Neural progenitor cell (in vitro differentiated cells): ENCODE measurements around the gene IQCE. TPM values are rescaled to one million over a fixed set of nuclear protein-coding genes. Genes with fewer than 3 reads are reported as not detected.

Experiments
- DNase-seq: peaks from one replicate; pipeline ENCODE4 v3.0.0-alpha.2; 2016; ENCODE audit warnings: low spot score
- H2AFZ ChIP-seq: fragments of 200-600 bp; sonication (generic); replicated peaks from 2 replicates; pipeline ENCODE4 v1.6.1; 2016; ENCODE audit warnings: antibody characterized with exemption
- H3F3A ChIP-seq: fragments of 200-600 bp; sonication (generic); 2 replicates; pipeline ENCODE4 v1.6.1; 2016; ENCODE audit warnings: antibody characterized with exemption, low read depth
- H3K27ac ChIP-seq: fragments of 200-600 bp; sonication (generic); 2 replicates; pipeline ENCODE4 v1.5.1; 2016; ENCODE audit warnings: mild to moderate bottlenecking
- H3K27me3 ChIP-seq: fragments of 200-600 bp; sonication (generic); 2 replicates; pipeline ENCODE4 v1.6.1; 2016; ENCODE audit warnings: mild to moderate bottlenecking, moderate library complexity
- H3K36me3 ChIP-seq: fragments of 200-600 bp; sonication (generic); 2 replicates; pipeline ENCODE4 v1.5.1; 2016
- H3K4me1 ChIP-seq: fragments of 200-600 bp; sonication (generic); 2 replicates; pipeline ENCODE4 v1.6.1; 2016; ENCODE audit warnings: mixed run types
- H3K4me2 ChIP-seq: fragments of 200-600 bp; sonication (generic); 2 replicates; pipeline ENCODE4 v1.6.1; 2016
- H3K4me3 ChIP-seq: fragments of 200-600 bp; sonication (generic); 2 replicates; pipeline ENCODE4 v1.5.1; 2016
- H3K79me2 ChIP-seq: fragments of 200-600 bp; sonication (generic); 2 replicates; pipeline ENCODE4 v1.6.1; 2016; ENCODE audit warnings: low read depth
- H3K9ac ChIP-seq: fragments of 200-600 bp; sonication (generic); 2 replicates; pipeline ENCODE4 v1.6.1; 2016
- H3K9me3 ChIP-seq: fragments of 200-600 bp; sonication (generic); 2 replicates; pipeline ENCODE4 v1.5.1; 2016; ENCODE audit warnings: low read depth
- H4K20me1 ChIP-seq: fragments of 200-600 bp; sonication (generic); 2 replicates; pipeline ENCODE4 v1.6.1; 2016; ENCODE audit warnings: low read depth
- H3K27ac Mint-ChIP-seq: 3 replicates; pipeline ENCODE4 v1.8.0; 2021; ENCODE audit warnings: mixed read lengths
- H3K27me3 Mint-ChIP-seq: 2 replicates; pipeline ENCODE4 v1.8.0; 2022; ENCODE audit warnings: low read depth, mild to moderate bottlenecking, inconsistent platforms, moderate library complexity, mixed read lengths; ENCODE audit not compliant: insufficient read depth
- H3K36me3 Mint-ChIP-seq: 3 replicates; pipeline ENCODE4 v1.8.0; 2021; ENCODE audit warnings: mixed read lengths
- H3K4me1 Mint-ChIP-seq: 3 replicates; pipeline ENCODE4 v1.8.0; 2021; ENCODE audit warnings: mixed read lengths
- H3K4me3 Mint-ChIP-seq: 3 replicates; pipeline ENCODE4 v1.8.0; 2021; ENCODE audit warnings: mild to moderate bottlenecking, moderate library complexity, mixed read lengths
- H3K9me3 Mint-ChIP-seq: 3 replicates; pipeline ENCODE4 v1.8.0; 2020; ENCODE audit warnings: mixed read lengths
- EZH2 ChIP-seq: fragments of 200-600 bp; sonication (generic); IDR thresholded peaks from 2 replicates; pipeline ENCODE4 v1.6.1; 2017; ENCODE audit warnings: antibody characterized with exemption, mild to moderate bottlenecking, moderate library complexity
- EZH2phosphoT487 ChIP-seq: fragments of 200-600 bp; sonication (generic); IDR thresholded peaks from 2 replicates; pipeline ENCODE4 v1.6.1; 2017; ENCODE audit warnings: antibody characterized with exemption
- microRNA-seq: library from miRNA; unstranded; fragments of <30 nt; microRNA quantifications from one replicate; pipeline ENCODE4, GENCODE V29; 2016
- small RNA-seq: library from RNA; depleted of rRNA; stranded (forward); fragments of <200 nt; gene quantifications from one replicate; pipeline ENCODE3, GENCODE V24; 2015
- total RNA-seq: library from RNA; depleted of rRNA; stranded (reverse); fragments of >200 nt; gene quantifications from 2 replicates; pipeline ENCODE4 v1.2.3, GENCODE V29; 2015; ENCODE audit warnings: low replicate concordance
- TF ChIP-seq, protein P1 (sequence below): fragments of 200-600 bp; sonication (generic); IDR thresholded peaks from 2 replicates; pipeline ENCODE4 v1.5.1; 2017; ENCODE audit warnings: antibody characterized with exemption, mild to moderate bottlenecking

IQCE gene
- total RNA-seq, 1 donor from 2014 or later, result 4.6 TPM

DNA sequence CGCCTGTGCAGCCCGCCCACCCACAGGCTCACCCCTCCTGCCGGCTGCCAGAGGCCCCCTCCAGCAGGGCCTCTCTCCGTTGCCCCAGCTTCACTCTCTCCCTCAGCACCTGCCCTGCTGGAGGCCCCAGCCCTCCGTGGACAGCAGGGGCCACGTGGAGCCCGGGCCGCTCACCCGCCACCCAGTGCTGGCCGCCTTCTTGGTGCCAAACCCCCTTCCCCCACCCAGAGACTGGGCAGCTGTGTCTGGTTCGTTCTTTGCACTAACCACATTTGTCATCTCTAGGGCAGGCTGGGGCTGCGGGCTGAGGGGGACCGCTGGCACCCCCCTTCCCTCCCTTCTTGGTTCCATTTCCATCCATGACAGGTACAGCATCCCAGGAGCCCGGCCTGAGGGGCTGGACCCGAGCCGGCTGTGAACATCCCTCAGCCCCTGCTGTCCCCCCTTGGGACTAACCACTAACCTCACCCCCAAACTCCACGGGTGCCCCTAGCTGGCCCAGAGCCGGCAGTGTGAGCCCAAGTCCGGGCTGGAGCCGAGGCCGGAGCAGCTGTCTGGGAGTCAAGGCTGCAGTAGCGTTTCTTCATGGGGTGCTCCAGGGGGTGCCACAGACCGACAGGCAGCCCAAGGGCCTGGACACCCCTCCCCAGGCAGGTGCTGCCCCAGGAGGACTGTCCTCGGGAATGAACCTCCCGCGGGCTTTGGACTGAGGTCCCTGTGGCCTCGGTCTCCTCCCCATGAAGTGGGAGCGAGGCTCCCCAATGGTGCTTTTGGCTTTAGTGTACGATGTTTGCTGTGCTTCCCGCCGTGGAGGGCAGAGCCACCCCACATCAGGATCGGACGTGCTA lies 103.7 kb downstream of the IQCE start:
- H3K4me1 Mint-ChIP-seq, result no peaks in the 10 kb centered on the region
- Histone ChIP-seq H4K20me1 (no peaks in the 10 kb centered on the region), H3K4me1 (no peaks in the 10 kb centered on the region), H3K4me2 (no peak overlapping the region), H3K4me3 (no peak overlapping the region), H3K79me2 (no peaks in the 10 kb centered on the region), H3K9me3 (no peaks in the 10 kb centered on the region), H3F3A (no peaks in the 10 kb centered on the region), H3K27ac (peak overlapping the region; percentile 29), H3K36me3 (no peaks in the 10 kb centered on the region), H3K27me3 (no peaks in the 10 kb centered on the region), H2AFZ (no peak overlapping the region), H3K9ac (no peak overlapping the region)
- no peak overlapping the region for H3K27ac Mint-ChIP-seq
- no peak for DNase-seq
- peaks cover 14% of the 10 kb centered on the region for H3K27me3 Mint-ChIP-seq
- H3K36me3 Mint-ChIP-seq, result peaks cover 2% of the 10 kb centered on the region
- H3K4me3 Mint-ChIP-seq, result no peak overlapping the region
- TF ChIP-seq, protein P1, sequence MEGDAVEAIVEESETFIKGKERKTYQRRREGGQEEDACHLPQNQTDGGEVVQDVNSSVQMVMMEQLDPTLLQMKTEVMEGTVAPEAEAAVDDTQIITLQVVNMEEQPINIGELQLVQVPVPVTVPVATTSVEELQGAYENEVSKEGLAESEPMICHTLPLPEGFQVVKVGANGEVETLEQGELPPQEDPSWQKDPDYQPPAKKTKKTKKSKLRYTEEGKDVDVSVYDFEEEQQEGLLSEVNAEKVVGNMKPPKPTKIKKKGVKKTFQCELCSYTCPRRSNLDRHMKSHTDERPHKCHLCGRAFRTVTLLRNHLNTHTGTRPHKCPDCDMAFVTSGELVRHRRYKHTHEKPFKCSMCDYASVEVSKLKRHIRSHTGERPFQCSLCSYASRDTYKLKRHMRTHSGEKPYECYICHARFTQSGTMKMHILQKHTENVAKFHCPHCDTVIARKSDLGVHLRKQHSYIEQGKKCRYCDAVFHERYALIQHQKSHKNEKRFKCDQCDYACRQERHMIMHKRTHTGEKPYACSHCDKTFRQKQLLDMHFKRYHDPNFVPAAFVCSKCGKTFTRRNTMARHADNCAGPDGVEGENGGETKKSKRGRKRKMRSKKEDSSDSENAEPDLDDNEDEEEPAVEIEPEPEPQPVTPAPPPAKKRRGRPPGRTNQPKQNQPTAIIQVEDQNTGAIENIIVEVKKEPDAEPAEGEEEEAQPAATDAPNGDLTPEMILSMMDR, result no peak
- TF ChIP-seq EZH2 (no peak), EZH2phosphoT487 (no peak)
- no peaks in the 10 kb centered on the region for H3K9me3 Mint-ChIP-seq

DNA sequence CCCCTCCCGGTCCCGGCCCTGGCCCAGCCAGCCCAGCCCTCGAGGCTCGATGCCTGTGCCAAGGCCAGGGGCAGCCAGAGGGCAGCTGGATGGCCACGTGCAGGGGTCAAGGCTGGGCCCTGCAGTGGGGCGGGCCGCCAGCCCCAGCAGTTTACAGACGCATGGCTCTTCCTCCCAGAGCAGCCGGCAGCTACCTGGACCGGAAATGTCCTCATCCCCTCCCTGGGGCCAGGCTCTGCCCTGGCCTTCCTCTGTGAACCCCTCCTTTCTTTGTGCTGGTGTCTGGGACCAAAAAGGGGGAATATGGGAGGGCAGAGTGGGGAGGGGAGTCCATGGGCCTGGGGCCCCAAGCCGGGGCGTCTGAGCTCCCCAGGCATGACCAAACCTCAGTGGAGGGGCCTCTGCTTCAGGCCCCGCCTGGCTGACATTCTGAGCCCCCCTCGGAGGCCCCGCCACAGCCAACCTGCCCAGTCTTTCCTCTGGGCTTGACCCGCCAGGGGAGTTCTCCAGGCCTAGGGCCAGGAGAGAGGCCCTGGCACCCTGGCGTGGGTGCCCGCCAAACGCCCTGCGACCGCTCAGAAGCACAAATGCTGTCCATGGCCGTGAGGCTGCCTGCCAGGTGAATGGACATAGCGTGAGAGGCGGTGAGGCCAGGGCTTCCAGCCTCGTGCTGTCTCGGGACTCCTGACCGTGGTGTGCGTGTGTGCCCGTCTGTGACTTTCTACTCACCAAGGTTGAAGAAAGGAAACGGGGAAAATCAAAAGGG lies 104.5 kb downstream of the IQCE start:
- Mint-ChIP-seq H3K36me3 (peaks cover 2% of the 10 kb centered on the region), H3K27me3 (peaks cover 20% of the 10 kb centered on the region), H3K9me3 (no peaks in the 10 kb centered on the region), H3K4me3 (no peak overlapping the region), H3K27ac (no peak overlapping the region), H3K4me1 (no peaks in the 10 kb centered on the region)
- H4K20me1 ChIP-seq, result no peaks in the 10 kb centered on the region
- no peak for TF ChIP-seq EZH2phosphoT487
- no peak for TF ChIP-seq EZH2
- TF ChIP-seq, protein P1, result no peak
- peak overlapping the region; percentile 29 for H3K27ac ChIP-seq
- H3K27me3 ChIP-seq, result no peaks in the 10 kb centered on the region
- DNase-seq, result no peak
- no peaks in the 10 kb centered on the region for H3K36me3 ChIP-seq
- no peaks in the 10 kb centered on the region for H3K79me2 ChIP-seq
- no peaks in the 10 kb centered on the region for H3F3A ChIP-seq
- H3K9me3 ChIP-seq, result no peaks in the 10 kb centered on the region
- H3K4me1 ChIP-seq, result no peaks in the 10 kb centered on the region
- H2AFZ ChIP-seq, result no peak overlapping the region
- no peak overlapping the region for H3K4me2 ChIP-seq
- no peak overlapping the region for H3K4me3 ChIP-seq
- H3K9ac ChIP-seq, result no peak overlapping the region

DNA sequence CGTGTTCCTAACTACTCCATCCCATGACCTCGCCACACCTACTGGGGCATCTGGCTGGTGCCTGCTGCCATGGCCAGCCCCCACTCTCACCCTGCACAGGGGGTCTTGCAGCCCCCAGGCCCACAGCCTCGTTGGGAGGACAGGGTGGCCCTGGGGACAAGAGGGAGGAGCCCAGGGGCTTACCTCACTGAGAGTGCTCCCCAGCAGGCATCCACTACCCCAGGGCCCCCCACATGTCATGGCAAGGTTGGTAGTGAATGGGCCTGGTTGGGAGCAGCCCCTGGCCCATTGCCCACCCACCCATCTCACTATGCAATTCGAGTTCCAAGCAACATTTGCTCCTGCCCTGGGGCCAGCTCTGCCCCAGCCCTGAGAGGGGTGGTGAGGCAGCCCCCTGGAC lies 105.2 kb downstream of the IQCE start:
- TF ChIP-seq, protein P1, result no peak
- Mint-ChIP-seq H3K9me3 (no peaks in the 10 kb centered on the region), H3K4me1 (no peaks in the 10 kb centered on the region), H3K36me3 (peaks cover 2% of the 10 kb centered on the region), H3K27me3 (peaks cover 21% of the 10 kb centered on the region), H3K27ac (no peak overlapping the region), H3K4me3 (no peak overlapping the region)
- no peaks in the 10 kb centered on the region for H3K79me2 ChIP-seq
- no peak overlapping the region for H3K9ac ChIP-seq
- H3F3A ChIP-seq, result no peaks in the 10 kb centered on the region
- DNase-seq, result no peak
- no peaks in the 10 kb centered on the region for H3K9me3 ChIP-seq
- no peak overlapping the region for H3K4me2 ChIP-seq
- no peaks in the 10 kb centered on the region for H3K4me1 ChIP-seq
- no peaks in the 10 kb centered on the region for H3K27me3 ChIP-seq
- H4K20me1 ChIP-seq, result no peaks in the 10 kb centered on the region
- H3K27ac ChIP-seq, result no peak overlapping the region
- H3K36me3 ChIP-seq, result no peaks in the 10 kb centered on the region
- no peak overlapping the region for H2AFZ ChIP-seq
- H3K4me3 ChIP-seq, result no peak overlapping the region

Small RNA genes lying within 50 kb of the gene (microRNA-seq; reads per million reads assigned to microRNA genes)
- gene MIR4648, result not detected

Small RNA genes lying within 50 kb of the gene (small RNA-seq; reads per million reads assigned to genes)
- gene MIR4648, result 0.09 reads per million

Other genes with a start within 250 kb of the IQCE start
- gene SNX8, start 244.5 kb upstream of the IQCE start, total RNA-seq, result 3.6 and 15.0 TPM in 2 replicates
- 146 and 167 TPM in 2 replicates for gene EIF3B, start 204.2 kb upstream of the IQCE start, total RNA-seq
- gene CHST12, start 155.4 kb upstream of the IQCE start, total RNA-seq, result 0.43 and 7.2 TPM in 2 replicates
- not detected in 2 replicates for gene GRIFIN, start 82.6 kb upstream of the IQCE start, total RNA-seq
- gene LFNG, start 39.2 kb upstream of the IQCE start, total RNA-seq, result 58.0 and 177 TPM in 2 replicates
- 9.3 and 52.2 TPM in 2 replicates for gene BRAT1, start 3.5 kb upstream of the IQCE start, total RNA-seq
- 13.2 and 60.0 TPM in 2 replicates for gene TTYH3, start 73.0 kb downstream of the IQCE start, total RNA-seq
- 0.09 TPM in 1 of 2 replicates, not detected in the other for gene AMZ1, start 129.2 kb downstream of the IQCE start, total RNA-seq